ENCODE data around the gene CST6.
A peak's percentile ranks its signal among the peaks of the same experiment; 100 is the strongest.

CST6 gene

GRCh38 chr11:66048547-66049323, 36.9 kb downstream of the CST6 start, which contains the start of gene GAL3ST3:
Gene GAL3ST3, minus strand, starts transcription at chr11:66049161. Its CDS starts 3,746 bp downstream, at chr11:66045415.
- H3K79me2 ChIP-seq (ENCODE audit: low read length) = peaks cover 15% of the 10 kb centered on the region
- H3K4me3 ChIP-seq (ENCODE audit: low read length) = no peak within 1 kb of the TSS
- DNase-seq = no peak
- H3K4me2 ChIP-seq (ENCODE audit: low read depth, low read length) = no peak within 1 kb of the TSS
- no peak within 1 kb of the TSS for H2AFZ ChIP-seq (ENCODE audit: low read length)
- no peak for TF ChIP-seq CTCF (IDR thresholded peaks at IDR 0.05; ENCODE audit: low read length)
- TF ChIP-seq EZH2phosphoT487 (IDR thresholded peaks at IDR 0.05; ENCODE audit: low read length) = no peak
- TF ChIP-seq EZH2 (optimal IDR thresholded peaks at IDR 0.05; ENCODE audit: low read depth, low read length) = no peak
- no peaks in the 10 kb centered on the region for H3K9me3 ChIP-seq (replicated peaks; ENCODE audit: insufficient read depth, low read length)
- no peaks in the 10 kb centered on the region for H3K9me2 ChIP-seq (replicated peaks; ENCODE audit: insufficient read depth, low read length)
- no peak within 1 kb of the TSS for H3K27ac ChIP-seq (ENCODE audit: low read length)
- H3K9ac ChIP-seq (ENCODE audit: low read length) = no peak within 1 kb of the TSS
- H3K27me3 ChIP-seq (replicated peaks; ENCODE audit: insufficient read depth, low read length) = no peaks in the 10 kb centered on the region
- peaks cover 26% of the 10 kb centered on the region for H3F3A ChIP-seq (ENCODE audit: insufficient read depth, low read length)
- peaks cover 24% of the 10 kb centered on the region for H3K4me1 ChIP-seq (ENCODE audit: low read length)
- no peaks in the 10 kb centered on the region for H3K36me3 ChIP-seq (replicated peaks; ENCODE audit: insufficient read depth, low read length)
- no peaks in the 10 kb centered on the region for H4K20me1 ChIP-seq (ENCODE audit: insufficient read depth, low read length)

DNA sequence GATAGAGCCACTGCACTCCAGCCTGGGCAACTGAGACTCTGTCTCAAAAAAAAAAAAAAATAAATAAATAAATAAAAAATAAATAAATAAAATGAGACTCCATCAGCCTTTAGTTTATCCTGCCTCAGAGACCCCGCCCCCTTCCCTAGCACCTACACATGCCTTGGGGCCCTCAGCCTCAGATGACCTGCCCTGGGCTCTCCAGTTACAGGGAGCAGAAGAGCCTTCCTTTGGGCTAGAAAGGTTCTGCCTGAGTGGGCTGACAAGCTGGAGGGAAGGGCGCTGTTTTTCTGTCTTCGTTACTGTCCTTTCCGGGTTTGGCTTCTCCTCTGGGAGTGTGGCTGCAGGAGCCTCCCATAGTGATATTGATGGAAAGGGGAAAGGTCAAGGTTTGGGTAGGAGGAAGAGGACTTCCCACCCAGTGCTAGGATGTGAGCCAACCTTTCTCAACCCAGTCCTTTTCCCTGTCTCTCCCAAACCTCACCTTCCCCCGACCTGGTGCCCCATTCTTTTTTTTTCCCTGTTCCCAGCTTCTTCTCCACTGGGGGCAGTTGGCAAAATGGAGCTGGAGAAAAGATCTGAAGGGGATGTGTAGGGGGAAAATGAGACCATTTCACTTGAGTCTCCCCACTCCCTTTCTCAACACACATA, 38.9 kb downstream of the CST6 start:
- peak overlapping the region; percentile 75; the same call in 1 of the 2 replicates for H3K9ac ChIP-seq (ENCODE audit: low read length)

GRCh38 chr11:66051371-66051765, 39.6 kb downstream of the CST6 start:
- Histone ChIP-seq H3K4me3 (ENCODE audit: low read length) (peak overlapping the region; percentile 64), H3K36me3 (replicated peaks; ENCODE audit: insufficient read depth, low read length) (peaks cover 10% of the 10 kb centered on the region; the same call in 1 of the 2 replicates)
- DNase-seq = no peak

More for the DNA sequence above, 38.9 kb downstream of the CST6 start:
- DNase-seq = no peak
- Histone ChIP-seq H2AFZ (ENCODE audit: low read length) (no peak overlapping the region), H3K79me2 (ENCODE audit: low read length) (peaks cover 33% of the 10 kb centered on the region), H3K27me3 (replicated peaks; ENCODE audit: insufficient read depth, low read length) (no peaks in the 10 kb centered on the region), H3F3A (ENCODE audit: insufficient read depth, low read length) (peaks cover 22% of the 10 kb centered on the region), H3K4me2 (ENCODE audit: low read depth, low read length) (peak overlapping the region; percentile 83), H3K4me1 (ENCODE audit: low read length) (peaks cover 25% of the 10 kb centered on the region), H3K9me3 (replicated peaks; ENCODE audit: insufficient read depth, low read length) (no peaks in the 10 kb centered on the region), H3K4me3 (ENCODE audit: low read length) (no peak overlapping the region), H4K20me1 (ENCODE audit: insufficient read depth, low read length) (no peaks in the 10 kb centered on the region), H3K9me2 (replicated peaks; ENCODE audit: insufficient read depth, low read length) (no peaks in the 10 kb centered on the region), H3K27ac (ENCODE audit: low read length) (peak overlapping the region; percentile 82; the same call in 1 of the 2 replicates), H3K36me3 (replicated peaks; ENCODE audit: insufficient read depth, low read length) (peaks cover 8% of the 10 kb centered on the region; the same call in 1 of the 2 replicates)
- TF ChIP-seq EZH2phosphoT487 (IDR thresholded peaks at IDR 0.05; ENCODE audit: low read length) (no peak), CTCF (IDR thresholded peaks at IDR 0.05; ENCODE audit: low read length) (no peak), EZH2 (optimal IDR thresholded peaks at IDR 0.05; ENCODE audit: low read depth, low read length) (no peak)

More at GRCh38 chr11:66051371-66051765, 39.6 kb downstream of the CST6 start:
- Histone ChIP-seq H3K9me3 (replicated peaks; ENCODE audit: insufficient read depth, low read length) (no peaks in the 10 kb centered on the region), H4K20me1 (ENCODE audit: insufficient read depth, low read length) (no peaks in the 10 kb centered on the region), H3F3A (ENCODE audit: insufficient read depth, low read length) (peaks cover 22% of the 10 kb centered on the region), H3K27me3 (replicated peaks; ENCODE audit: insufficient read depth, low read length) (no peaks in the 10 kb centered on the region), H3K4me2 (ENCODE audit: low read depth, low read length) (peak overlapping the region; percentile 83), H3K9me2 (replicated peaks; ENCODE audit: insufficient read depth, low read length) (no peaks in the 10 kb centered on the region), H3K79me2 (ENCODE audit: low read length) (peaks cover 40% of the 10 kb centered on the region), H3K4me1 (ENCODE audit: low read length) (peaks cover 23% of the 10 kb centered on the region), H3K27ac (ENCODE audit: low read length) (peak overlapping the region; percentile 82), H3K9ac (ENCODE audit: low read length) (peak overlapping the region; percentile 75), H2AFZ (ENCODE audit: low read length) (peak overlapping the region; percentile 77)
- TF ChIP-seq EZH2phosphoT487 (IDR thresholded peaks at IDR 0.05; ENCODE audit: low read length) = no peak
- no peak for TF ChIP-seq EZH2 (optimal IDR thresholded peaks at IDR 0.05; ENCODE audit: low read depth, low read length)
- TF ChIP-seq CTCF (IDR thresholded peaks at IDR 0.05; ENCODE audit: low read length) = no peak
